GM19468 (cell line): ENCODE data around the gene NUDT3.
"Not testable (repeated sequence)": the region's sequence is repeated elsewhere in the genome, so short reads cannot be mapped to it uniquely, and the experiment has no call there.

Experiments
- ATAC-seq: cut with Tn5 transposase; IDR thresholded peaks from one replicate; pipeline ENCODE4 v1.9.1; 2021; ENCODE audit warnings: mild to moderate bottlenecking, moderate library complexity, moderate number of reproducible peaks; ENCODE audit not compliant: unreplicated experiment; ENCODE audit errors: extremely low read depth

The NUDT3 gene

DNA sequence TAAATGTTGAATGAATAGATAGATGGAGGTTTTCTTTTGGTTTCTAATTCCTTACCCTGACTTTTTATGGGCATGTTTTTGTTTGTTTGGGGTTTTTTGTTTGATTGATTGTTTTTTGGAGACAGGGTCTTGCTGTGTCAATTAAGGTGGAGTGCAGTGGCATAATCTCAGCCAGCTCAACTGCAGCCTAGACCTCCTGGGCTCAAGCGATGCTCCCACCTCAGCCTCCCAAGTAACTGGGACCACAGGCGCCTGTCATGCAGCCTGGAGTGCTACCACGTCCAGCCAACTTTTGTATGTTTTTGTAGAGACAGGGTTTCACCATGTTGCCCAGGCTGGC, 1.5 kb upstream of the NUDT3 start:
- ATAC-seq, result no peak

DNA sequence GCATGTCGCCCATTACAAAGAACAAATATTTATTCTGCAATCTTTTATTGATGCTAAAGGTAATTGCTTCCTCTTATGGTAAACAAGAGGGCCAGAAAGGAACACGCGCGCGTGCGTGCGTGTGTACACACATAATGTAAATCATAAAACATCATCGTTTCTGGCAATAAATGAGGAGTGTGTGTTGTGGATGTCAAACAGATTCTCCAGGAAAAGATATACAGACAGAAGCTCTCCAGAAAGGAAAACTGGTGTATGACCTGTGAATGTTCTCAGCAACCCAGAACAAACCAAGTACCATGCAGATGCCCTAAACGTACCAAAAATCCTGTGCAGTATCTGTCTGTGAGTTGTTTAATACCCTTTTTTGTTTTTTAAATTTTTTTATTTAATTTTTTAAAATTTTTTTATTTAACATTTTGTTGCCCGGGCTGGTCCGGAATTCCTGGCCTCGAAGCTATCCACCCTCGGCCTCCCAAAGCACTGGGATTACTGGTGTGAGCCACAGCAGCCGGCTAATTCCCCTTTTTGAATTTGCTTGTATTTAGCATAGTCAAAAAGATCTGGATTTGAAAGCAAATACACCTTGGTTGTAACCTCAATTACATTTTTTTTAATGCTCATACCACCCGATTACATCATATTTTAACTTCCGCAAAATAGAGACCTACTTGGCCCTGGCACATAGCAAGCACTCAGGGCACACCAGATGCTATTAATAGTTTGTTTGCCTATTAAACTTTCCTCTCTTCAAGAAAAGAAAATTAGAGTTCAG, 909 bp upstream of the NUDT3 start:
- ATAC-seq, result no peak

DNA sequence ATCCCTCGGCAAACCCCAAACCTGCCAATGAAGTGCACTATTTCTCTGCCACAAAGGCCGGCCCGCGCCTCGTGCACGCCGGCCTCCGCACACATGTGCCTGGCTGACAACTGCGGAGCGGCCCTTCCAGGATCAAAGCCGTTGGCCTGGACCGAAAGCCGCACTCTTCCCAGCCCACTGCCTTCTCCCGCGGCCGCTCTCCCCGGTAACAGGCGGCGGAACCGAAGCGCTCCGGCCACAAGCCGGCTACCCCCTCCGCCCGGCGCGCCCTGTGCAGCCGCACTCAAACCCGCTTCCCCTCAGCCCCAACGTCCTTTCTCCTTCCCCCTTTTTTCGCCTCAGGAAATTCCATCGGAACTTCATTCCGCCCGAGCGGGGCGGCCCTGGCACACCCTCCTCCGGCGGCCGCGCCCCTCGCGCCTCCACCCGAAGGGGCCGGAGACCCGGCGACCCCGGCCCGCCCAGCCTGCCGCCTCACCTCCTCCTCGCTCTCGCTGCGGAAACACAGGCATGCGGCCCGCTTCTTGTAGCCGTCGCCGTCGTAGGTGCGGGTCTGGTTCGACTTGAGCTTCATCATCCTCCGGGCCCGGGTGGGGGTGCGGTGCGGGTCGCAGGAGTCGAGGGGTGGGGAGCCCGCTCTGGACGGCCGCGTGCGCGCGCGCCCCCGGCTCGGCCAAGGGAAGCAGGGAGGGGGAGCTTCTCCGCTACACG, 528 bp downstream of the NUDT3 start:
- ATAC-seq, result no peak

DNA sequence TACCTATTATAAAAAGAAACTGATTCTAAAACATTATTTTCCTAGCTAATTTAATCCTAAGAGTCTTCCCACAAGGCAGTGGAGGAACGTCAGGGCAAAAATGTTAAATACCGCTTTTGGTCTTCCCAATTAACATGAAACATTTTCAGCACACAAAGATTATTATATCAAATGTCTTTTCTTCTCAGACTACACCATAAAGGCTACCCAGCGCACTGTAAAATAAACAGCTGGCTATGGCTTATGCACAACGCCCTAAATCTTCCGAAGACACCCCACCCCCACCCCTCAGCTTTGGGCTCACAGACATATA, 1.0 kb downstream of the NUDT3 start:
- no peak for ATAC-seq

DNA sequence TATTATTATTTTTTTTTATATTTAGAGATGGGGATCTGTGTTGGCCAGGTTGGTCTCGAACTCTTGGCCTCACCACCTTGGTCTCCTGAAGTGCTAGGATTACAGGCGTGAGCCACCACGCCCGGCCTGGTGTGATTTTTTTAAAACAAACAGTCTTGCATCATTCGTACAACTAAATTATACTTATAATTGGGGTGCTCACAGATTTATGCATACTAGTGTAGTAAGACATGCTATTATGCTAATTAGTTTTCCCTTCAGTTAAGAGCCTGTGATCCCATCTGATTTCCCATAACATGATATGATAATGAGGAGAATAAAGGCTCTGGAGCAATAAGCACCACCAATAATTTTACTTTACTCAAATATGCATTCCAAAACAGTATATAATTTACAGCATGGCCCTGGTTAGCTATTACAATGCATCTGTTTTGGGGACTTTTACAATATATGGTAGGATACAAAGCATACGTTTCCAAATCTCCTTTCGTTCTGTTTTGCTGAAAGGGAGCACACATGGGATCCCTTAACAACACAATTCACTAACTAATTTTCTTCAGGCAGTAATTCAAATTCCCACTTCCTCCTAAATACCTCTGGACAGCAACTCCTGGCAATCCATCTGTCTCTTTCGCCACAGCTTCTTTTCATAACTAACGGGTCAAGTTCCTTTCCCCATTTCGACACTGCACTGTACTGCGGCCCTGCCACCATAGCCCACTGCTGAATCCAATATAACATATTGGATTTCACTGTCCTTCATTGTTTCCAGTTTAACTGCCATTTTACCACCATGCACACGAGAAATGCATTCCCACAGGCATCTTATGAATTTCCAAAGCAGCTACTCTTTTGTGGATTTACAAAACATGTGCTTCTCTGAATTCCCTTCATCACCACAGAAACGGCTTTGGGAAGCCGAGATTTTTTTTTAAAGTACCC, 1.7 kb downstream of the NUDT3 start:
- no peak for ATAC-seq

DNA sequence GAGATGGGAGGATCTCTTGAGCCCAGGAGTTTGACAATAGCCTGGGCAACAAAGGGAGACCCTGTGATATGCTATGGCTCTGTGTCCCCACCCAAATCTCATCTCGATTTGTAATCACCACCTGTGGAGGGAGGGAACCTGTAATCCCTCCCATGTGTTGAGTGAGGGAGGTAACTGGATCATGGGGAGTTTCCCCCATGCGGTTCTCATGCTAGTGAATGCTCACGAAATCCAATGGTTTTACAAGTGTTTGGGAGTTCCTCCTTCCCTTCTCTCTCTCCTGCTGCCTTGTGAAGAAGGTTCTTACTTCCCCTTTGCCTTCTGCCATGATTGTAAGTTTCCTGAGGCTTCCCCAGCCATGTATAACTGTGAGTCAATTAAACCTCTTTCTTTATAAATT, 3.4 kb downstream of the NUDT3 start:
- no peak for ATAC-seq

DNA sequence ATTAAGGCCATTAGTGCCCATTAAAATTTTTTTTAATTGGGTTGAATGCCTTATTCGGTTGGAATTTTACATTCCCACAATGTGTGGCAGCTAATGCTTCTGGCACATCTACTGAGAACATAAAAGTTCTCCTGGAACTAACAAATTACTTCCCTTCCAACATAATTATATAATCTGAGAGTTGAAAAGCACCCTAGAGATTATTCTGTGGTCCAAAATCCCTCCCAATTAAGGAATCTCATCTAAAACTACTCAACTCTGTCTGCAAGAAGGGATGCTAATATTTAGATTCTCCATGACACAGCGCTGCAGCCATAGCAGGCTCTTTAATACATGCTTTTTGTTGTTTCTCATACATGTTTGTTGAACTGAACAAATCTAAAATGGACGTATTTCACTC, 4.0 kb downstream of the NUDT3 start:
- ATAC-seq, result no peak

DNA sequence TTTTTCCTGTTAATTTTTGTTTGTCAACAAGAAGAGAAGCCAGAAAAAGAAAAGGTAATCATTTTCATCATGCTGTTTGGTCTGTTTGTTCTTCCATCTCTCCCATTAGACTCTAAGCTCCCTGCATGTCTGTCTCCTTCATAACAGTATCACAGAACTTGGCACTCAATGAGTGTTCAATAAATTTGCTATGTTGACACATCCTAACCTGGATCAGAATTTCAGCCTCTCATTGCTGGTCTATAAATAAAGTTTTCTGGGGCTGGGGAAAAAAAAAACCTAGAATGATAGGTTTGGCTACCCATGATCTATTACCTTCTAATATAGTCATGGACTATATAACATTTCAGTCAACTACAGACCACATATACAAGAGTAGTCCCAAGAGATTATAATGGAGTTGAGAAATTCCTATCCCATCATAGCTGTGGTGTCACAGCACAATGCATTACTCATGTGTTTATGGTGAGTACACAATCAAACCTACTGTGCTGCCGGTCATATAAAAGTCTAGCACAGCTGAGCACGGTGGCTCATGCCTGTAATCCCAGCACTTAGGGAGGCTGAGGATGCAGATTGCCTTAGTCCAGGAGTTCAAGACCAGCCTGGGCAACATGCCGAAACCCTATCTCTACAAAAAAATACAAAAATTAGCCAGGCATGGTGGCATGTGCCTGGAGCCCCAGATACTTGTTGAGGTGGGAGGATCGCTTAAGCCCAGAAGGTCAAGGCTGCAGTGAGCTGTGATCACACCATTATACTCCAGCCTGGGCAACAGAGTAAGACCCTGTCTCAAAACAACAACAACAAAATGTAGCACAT, 5.9 kb downstream of the NUDT3 start:
- no peak for ATAC-seq

DNA sequence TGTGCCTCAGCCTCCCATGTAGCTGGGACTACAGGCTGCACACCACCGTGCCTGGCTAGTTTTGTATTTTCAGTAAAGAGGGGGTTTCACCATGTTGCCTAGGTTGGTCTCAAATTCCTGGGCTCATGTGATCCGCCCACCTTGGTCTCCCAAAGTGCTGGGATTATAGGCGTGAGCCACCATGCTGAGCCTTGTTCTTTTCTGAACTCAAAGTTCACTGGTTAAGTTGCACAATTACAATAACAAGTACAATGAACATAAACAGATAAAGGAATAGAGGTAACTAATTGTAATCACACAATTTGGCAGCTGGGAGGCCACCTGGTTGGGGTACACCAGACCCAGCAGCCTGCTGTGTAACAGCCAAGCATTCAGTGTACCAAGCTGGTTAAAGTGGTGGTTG, 6.7 kb downstream of the NUDT3 start:
- no peak for ATAC-seq

DNA sequence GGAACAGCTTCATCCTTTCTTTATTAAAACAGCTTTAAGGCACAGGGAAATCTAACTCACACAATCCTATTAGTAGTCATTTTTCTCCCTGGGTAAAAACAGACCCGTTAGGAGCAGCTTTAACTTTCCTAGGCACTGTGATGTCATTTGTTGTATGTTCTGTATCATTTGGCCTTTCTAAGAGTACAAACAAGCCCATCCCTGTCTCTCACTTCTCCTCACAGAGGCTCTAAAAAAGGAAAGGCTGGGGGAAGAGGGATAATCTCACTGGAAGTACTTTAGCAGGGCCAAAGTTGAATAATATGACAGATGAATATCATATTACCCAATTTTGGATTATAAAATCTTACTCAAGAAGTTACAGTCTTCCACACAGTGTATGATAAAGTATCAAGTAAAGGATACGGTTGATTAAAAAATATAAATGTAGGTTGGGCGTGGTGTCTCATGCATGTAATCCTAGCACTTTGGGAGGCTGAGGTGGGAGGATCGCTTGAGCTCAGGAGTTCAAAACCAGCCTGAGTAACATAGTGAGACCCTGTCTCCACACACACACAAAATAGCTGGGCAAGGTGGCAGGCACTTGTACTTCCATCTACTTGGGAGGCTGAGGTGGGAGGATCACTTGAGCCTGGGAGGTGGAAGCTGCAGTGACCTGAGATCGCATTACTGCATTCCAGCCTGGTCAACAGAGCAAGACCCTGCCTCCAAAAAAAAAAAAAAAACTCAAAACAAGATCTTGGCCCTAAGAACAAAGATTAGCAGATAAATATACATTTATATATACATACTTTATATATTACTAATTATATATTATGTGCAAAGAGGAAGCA, 7.9 kb downstream of the NUDT3 start:
- no peak for ATAC-seq

DNA sequence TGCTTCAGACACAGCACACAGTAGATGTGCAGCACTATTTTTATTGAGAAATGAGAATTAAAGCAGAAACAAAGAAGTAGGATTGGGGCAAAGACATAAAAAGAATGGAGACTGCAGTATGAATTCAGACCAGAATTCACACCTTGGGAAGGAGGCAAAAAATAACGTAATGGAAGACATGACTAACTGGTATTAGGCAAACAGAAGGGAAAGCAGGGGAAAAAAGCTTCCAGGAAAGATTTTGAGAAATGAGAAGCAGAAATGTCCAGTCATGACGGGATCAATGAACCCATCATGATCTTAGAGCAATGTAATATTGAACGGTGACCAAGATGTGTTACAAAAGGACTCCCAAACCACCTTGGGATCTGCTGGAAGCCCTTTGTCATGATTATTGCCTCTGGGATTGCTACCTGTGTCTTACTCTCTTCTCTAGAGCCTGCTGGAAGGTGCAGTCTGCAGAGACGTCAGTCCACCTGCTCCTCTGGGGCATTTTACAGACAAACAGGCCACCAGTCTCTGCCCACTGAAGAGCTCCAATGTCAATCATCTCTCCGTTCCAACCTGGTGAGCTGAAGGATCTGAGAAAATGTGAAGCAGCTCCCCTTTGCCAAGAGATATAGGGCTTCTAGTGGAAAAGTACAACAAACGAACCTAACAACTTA, 8.7 kb downstream of the NUDT3 start:
- no peak for ATAC-seq

DNA sequence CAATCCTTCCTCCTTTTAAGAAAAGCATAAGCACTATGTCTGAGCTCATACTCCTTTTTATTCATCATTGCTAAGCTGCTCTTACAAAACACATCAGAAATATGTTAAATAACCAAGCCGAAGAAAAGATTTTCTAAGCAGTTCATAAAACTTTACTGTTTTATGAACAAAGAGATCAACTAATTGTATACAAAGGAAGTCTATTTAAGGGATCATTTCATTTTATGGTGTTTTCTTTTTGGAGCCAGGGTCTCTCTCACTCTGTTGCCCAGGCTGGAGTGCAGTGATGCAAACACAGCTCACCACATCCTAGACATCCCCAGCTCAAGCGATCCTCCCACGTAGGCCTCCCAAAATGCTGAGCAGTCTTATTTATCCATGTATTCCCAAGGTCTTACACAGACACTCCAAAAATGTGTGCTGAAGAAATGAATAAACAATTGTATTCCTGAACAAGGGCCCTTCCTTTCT, 9.3 kb downstream of the NUDT3 start:
- ATAC-seq, result no peak

DNA sequence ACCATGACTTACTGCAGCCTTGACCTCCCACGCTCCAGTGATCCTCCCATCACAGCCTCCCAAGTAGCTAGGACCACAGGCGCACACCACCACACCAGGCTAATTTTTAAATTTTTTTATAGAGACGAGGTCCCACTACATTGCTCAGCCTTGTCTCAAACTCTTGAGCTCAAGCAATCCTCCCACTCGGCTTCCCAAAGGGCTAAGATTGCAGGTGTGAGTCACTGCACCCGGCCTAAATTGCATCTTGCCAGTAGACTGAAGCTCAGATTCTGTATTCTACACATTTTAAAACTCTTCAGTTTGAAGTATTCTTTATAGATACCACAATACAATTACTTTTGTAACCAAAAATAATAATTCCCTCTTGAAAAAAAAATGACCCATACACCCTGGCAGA, 11.4 kb downstream of the NUDT3 start:
- no peak for ATAC-seq

DNA sequence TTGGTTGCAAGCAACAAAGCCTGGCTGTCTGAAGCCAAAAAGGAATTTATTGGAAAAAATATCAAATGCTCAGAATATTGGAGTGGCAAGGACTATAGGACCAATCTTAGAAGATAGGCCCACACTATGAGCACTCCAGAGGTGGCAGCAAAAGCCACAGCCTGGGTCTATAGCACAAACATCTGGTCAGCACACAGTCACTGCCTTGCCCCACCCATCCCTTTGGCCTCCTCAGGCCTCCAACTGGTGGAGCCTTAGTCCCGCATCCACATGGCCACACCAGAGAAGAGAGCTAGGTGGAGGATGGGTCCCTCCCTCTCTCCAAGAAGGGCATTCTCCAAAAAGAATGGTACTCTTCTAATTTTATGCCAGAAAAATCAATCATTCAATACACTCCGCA, 14.0 kb downstream of the NUDT3 start:
- ATAC-seq, result no peak

DNA sequence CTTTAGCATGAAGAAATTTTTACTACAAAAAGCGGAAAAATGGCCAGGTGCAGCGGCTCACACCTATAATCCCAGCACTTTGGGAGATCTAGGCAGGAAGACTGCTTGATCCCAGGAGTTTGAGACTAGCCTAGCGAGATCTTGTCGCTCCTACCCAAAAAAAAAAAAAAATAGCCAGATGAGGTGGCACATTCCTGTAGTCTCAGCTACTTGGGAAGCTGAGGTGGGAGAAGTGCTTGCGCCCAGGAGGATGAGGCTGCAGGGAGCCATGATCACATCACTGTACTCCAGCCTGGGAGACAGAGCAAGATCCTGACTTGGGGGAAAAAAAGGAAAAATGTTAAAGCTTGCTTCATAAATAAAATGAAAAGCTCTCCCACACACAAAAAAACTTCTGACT, 14.5 kb downstream of the NUDT3 start:
- ATAC-seq, result no peak

DNA sequence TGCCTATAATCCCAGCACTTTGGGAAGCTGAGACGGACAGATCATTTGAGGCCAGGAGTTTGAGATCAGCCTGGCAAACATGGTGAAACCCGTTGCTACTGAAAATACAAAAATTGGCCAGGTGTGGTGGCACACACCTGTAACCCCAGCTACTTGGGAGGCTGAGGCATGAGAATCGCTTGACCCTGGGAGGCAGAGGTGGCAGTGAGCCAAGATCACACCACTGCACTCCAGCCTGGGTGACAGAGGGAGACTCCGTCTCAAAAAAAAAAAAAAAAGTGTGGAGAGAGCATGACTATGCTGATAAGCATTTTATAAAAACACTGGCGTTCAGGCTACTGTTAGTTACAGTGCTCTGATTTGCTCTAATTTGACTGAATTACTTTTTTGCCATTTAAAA, 14.9 kb downstream of the NUDT3 start:
- not testable (repeated sequence) for ATAC-seq

DNA sequence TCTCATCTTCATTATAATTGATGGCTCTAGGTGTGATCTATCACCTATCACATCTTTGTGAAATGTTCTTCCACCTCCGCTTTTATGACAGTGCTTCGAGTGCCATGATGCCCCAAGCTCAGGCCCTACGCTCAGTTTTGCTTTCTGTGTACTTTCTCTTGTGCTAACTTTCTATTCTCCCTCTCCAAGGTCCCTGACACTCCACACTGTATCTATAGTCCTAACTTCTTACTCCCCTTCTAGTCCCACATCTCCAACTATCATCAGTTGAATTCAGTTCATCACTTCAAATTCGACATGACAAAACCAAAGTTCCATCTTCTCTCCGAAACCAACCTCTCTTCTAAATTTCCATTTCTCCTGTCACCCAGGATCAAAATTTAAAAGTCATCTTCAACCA, 16.6 kb downstream of the NUDT3 start:
- ATAC-seq, result no peak

DNA sequence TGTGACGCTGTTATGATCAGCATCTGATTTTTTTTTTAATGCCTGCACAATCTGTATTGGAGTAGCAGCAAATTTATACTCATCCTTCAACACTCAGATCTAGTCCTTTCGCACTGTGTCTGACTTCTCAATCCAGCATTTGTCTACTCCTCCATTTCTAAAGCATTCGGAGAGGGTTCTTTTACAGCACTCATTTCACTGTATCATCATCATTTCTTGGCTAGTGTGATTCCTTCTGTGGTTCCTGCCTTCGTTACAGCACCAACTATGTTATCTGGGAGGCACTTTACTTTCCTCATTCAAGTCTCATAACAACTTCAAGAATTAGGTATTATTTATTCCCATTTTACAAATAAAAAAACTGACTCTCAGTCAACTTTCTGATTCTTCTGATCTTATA, 18.0 kb downstream of the NUDT3 start:
- ATAC-seq, result no peak

DNA sequence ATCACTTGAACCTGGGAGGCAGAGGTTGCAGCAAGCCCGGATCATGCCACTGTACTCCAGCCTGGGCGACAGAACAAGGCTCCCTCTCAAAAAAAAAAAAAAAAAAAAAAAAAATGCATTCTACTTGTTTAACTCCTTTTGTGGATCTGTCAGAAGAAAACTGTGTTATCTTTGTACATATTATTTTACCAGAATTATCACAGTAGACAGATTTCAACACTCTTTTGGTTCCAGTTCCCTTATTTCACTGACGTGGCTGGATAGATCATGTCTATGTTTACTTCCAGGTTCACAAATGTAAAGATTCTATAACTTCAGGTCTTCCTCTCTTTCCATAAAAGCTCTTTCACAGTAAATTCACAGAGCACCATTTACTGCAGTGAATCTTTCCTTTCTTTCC, 18.4 kb downstream of the NUDT3 start:
- no peak for ATAC-seq
